Measurements from ENCODE around the gene RNF212. TPM values are rescaled to one million over a fixed set of nuclear protein-coding genes. Genes with fewer than 3 reads are reported as not detected.

Gene RNF212
- total RNA-seq, 6 experiments from 2014 or later = not detected

- Mint-ChIP-seq H3K27ac (no peak overlapping the region), H3K4me3 (no peak overlapping the region), H3K36me3 (ENCODE audit: low read depth) (peaks cover 12% of the 10 kb centered on the region), H3K4me1 (ENCODE audit: low read depth) (no peaks in the 10 kb centered on the region), H3K9me3 (no peaks in the 10 kb centered on the region), H3K27me3 (ENCODE audit: insufficient read depth) (no peaks in the 10 kb centered on the region; the same call in none of the 2 replicates)
- no peak for DNase-seq
- TF ChIP-seq, protein P1, sequence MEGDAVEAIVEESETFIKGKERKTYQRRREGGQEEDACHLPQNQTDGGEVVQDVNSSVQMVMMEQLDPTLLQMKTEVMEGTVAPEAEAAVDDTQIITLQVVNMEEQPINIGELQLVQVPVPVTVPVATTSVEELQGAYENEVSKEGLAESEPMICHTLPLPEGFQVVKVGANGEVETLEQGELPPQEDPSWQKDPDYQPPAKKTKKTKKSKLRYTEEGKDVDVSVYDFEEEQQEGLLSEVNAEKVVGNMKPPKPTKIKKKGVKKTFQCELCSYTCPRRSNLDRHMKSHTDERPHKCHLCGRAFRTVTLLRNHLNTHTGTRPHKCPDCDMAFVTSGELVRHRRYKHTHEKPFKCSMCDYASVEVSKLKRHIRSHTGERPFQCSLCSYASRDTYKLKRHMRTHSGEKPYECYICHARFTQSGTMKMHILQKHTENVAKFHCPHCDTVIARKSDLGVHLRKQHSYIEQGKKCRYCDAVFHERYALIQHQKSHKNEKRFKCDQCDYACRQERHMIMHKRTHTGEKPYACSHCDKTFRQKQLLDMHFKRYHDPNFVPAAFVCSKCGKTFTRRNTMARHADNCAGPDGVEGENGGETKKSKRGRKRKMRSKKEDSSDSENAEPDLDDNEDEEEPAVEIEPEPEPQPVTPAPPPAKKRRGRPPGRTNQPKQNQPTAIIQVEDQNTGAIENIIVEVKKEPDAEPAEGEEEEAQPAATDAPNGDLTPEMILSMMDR (IDR thresholded peaks at IDR 0.05) = no peak
Measured at GRCh38 chr4:1024882-1025545, 88.3 kb downstream of the RNF212 start.

DNA sequence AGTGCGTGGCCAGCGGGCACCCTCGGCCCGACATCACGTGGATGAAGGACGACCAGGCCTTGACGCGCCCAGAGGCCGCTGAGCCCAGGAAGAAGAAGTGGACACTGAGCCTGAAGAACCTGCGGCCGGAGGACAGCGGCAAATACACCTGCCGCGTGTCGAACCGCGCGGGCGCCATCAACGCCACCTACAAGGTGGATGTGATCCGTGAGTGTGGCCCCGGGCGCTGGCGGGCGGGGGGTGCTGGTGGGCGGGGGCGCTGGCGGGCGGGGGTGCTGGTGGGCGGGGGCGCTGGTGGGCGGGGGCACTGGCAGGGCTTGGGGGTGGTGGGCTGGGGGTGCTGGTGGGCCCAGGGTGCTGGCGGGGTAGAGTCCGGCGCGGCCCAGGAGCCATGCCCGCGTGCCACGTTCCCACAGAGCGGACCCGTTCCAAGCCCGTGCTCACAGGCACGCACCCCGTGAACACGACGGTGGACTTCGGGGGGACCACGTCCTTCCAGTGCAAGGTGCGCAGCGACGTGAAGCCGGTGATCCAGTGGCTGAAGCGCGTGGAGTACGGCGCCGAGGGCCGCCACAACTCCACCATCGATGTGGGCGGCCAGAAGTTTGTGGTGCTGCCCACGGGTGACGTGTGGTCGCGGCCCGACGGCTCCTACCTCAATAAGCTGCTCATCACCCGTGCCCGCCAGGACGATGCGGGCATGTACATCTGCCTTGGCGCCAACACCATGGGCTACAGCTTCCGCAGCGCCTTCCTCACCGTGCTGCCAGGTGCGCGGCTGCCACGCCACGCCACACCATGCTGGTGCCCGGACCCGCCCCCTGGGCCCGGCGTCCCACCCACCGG is 89.2 kb downstream of the RNF212 start:
- TF ChIP-seq, protein P1 (IDR thresholded peaks at IDR 0.05) = no peak
- H3K4me3 Mint-ChIP-seq = no peak overlapping the region
- H3K4me1 Mint-ChIP-seq (ENCODE audit: low read depth) = no peaks in the 10 kb centered on the region
- no peaks in the 10 kb centered on the region for H3K9me3 Mint-ChIP-seq
- H3K36me3 Mint-ChIP-seq (ENCODE audit: low read depth) = peaks cover 12% of the 10 kb centered on the region
- no peak for DNase-seq
- H3K27me3 Mint-ChIP-seq (ENCODE audit: insufficient read depth) = no peaks in the 10 kb centered on the region; the same call in none of the 2 replicates
- H3K27ac Mint-ChIP-seq = no peak overlapping the region

DNA sequence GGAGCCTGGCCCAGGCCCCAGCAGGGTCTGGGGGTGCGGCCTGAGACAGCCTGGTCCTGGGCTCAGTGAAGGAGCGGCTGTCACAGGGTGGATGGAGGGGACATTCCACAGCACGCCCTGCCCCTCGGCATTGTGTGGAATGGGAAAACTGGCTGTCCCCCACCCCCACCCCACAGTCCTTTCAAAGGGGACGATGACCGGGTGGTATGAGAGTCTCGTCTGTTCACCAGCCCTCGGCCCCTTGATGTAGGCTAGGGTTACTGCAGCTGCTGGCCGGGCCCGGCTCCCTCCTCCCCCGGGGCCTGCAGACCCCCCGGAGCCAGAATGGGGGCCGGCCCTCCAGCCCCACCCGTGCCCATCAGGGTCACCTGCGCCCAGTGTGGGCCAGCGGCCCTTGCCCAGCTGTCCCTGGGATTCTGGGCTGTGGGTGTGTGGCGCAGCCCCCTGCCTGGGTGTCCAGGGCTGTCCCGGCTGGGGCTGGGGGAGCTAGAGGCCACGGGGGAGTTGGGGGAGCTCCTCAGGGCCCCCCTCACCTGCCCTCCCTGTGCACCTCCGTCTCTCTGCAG is 90.2 kb downstream of the RNF212 start:
- TF ChIP-seq, protein P1 (IDR thresholded peaks at IDR 0.05) = no peak
- Mint-ChIP-seq H3K27me3 (ENCODE audit: insufficient read depth) (no peaks in the 10 kb centered on the region; the same call in none of the 2 replicates), H3K36me3 (ENCODE audit: low read depth) (peaks cover 12% of the 10 kb centered on the region), H3K4me1 (ENCODE audit: low read depth) (no peaks in the 10 kb centered on the region), H3K27ac (no peak overlapping the region), H3K9me3 (no peaks in the 10 kb centered on the region), H3K4me3 (no peak overlapping the region)
- DNase-seq = no peak

DNA sequence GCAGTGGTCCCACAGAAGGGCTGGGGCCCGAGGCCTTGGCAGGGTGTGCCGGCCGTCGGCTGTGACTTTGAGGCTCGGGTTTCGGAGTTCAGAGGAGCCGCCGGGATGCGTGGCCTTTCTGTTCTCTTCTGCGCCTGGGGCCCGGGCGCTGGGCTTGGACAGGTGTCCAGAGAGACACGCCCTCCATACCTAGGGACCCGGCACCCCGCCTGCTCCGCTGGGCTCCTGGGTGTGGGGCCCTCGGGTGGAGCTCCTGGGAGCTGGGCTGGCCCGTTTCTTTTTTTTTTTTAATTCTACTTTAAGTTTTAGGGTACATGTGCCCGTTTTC is 90.7 kb downstream of the RNF212 start:
- H3K36me3 Mint-ChIP-seq (ENCODE audit: low read depth) = peaks cover 12% of the 10 kb centered on the region
- no peaks in the 10 kb centered on the region; the same call in none of the 2 replicates for H3K27me3 Mint-ChIP-seq (ENCODE audit: insufficient read depth)
- H3K4me1 Mint-ChIP-seq (ENCODE audit: low read depth) = no peaks in the 10 kb centered on the region
- H3K4me3 Mint-ChIP-seq = no peak overlapping the region
- TF ChIP-seq, protein P1 (IDR thresholded peaks at IDR 0.05) = no peak
- H3K27ac Mint-ChIP-seq = no peak overlapping the region
- no peaks in the 10 kb centered on the region for H3K9me3 Mint-ChIP-seq
- no peak for DNase-seq

GRCh38 chr4:1022051-1022738 is 91.2 kb downstream of the RNF212 start:
- Mint-ChIP-seq H3K27me3 (ENCODE audit: insufficient read depth) (no peaks in the 10 kb centered on the region; the same call in none of the 2 replicates), H3K36me3 (ENCODE audit: low read depth) (peaks cover 12% of the 10 kb centered on the region), H3K4me1 (ENCODE audit: low read depth) (no peaks in the 10 kb centered on the region), H3K4me3 (no peak overlapping the region), H3K27ac (no peak overlapping the region), H3K9me3 (no peaks in the 10 kb centered on the region)
- DNase-seq = no peak
- TF ChIP-seq, protein P1 (IDR thresholded peaks at IDR 0.05) = no peak

All from HFFc6 (cell line).